ENCODE results near the gene KRTAP10-12. TPM values are rescaled to one million over a fixed set of nuclear protein-coding genes. Genes with fewer than 3 reads are reported as not detected.
"Not testable (repeated sequence)": the region's sequence is repeated elsewhere in the genome, so short reads cannot be mapped to it uniquely, and the experiment has no call there.

The KRTAP10-12 gene
- polyA plus RNA-seq, 1 donor, result not detected

DNA sequence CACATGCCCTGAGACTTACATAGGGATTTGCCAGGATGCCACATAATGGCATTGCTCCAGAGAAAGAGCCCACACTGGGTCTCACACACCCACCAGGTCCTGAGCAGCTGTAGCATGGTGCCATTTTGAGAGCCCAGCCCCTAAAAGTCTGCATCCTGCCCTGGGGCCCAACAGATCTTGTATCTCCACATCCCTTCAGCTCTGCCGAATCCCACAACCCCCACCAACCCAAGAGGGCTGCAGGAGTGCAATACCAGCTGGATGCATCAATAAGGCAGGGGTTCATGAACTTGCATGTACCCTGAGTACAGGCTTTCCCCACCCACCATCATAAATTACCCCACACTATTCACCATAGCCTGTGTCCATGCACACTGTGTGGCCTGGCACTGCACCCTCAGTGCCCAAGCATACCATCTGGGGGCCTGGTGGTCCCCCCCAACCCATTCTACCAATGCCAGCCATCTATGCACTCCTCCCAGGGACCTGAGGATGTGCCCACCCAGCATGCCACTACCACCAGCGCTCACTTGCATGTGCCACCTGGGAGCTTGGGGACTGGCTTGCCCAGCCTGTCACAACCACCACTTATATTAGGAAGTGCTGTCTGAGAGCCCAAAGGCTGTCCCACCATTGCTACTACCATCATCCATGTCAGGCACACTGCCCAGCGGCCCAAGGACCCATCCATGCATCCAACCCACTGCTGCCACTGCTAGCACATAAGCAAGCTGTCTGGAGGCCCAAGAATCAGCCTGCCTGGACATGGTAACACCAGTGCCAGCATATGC, 26.1 kb upstream of the KRTAP10-12 start:
- no peak for DNase-seq

DNA sequence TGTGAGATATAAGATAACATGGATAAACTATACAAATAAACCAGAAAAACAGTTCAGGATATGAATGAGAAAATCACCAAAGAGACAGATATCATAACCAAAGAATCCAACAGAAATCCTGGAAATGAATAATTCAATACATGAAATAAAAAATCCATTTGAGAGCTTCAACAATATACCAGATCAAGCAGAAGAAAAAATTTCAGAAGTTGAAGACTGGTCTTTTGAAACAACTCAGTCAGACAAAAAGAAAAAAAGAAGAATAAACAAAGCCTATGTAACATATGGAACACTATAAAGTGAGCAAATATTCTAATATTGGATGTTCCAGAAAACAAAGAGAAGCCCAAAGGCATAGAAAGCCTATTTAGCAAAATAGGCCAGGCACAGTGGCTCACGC, 25.1 kb upstream of the KRTAP10-12 start:
- no peak for DNase-seq

DNA sequence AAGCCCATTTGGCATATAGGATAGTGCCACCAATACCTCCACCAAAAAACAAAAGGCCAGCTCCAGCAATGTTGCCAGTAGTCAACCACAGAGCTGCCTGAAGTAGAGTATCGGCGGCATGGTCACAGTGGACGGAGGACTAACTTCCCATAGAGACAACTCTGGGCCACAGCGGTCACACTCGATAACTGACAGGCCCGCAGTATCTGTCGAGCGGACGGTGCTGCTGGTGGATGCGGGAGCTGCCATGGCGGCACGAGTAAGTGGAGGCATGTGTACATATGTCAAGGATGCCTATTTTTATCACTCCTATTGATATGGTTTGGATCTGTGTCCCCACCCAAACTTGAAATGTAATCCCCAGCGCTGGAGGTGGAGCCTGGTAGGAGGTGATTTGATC, 19.1 kb upstream of the KRTAP10-12 start:
- no peak for DNase-seq

DNA sequence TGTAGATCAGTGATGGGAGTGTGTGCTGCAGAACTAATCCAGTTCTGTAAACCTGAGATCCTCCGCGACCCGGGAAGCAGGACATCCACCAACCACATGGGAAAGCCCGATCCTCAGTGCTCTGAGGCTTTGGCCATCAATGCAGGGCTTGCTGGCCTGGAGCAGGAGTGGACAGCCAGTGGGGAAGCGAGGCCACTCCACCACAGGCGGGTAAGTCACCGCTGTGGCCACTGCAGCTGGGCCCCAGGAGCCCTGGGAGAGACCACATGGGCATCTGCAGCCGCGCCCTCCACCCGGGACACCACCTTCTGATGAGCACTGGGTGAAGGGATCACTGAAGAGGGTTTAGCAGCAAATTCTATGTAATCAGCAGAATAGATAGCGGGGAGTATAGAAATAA, 15.8 kb upstream of the KRTAP10-12 start:
- DNase-seq, result no peak

DNA sequence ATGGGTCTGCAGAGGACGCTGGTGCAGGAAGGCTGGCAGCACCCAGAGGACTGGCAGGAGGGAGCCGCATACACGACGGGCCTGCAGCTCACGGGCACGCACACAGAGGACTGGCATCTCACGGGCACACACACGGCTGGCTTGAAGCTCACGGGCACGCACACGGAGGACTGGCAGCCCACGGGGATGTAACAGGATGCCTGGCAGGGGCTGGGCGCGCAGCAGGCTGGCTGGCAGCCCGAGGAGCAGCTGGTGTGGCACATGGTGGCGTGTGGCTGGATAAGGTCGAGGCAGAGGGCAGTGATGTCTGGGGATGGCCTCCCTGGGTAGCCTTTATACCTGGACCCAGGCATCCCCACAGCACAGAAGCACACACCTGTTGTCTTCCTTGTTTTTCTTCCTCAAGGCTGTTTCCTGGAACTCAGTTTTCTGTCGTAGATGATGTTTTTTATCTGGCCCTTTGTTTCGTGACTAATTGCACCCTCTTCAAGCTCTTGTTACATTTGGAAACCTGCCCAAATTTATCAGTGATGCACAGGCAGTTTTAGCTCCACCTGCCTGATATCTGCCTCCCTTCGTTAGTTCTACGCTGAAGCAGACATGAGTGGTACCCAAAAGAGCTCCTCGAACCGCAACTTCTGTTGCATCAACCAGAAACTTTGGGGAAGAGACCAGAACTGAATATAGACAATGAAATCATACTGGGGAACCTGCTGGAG, 15.0 kb upstream of the KRTAP10-12 start, which contains the start of gene KRTAP12-1:
Gene KRTAP12-1, minus strand, starts transcription at position 303 of the 719 bp plus-strand sequence. Its CDS starts 40 bp downstream, at position 263.
- DNase-seq, result no peak

DNA sequence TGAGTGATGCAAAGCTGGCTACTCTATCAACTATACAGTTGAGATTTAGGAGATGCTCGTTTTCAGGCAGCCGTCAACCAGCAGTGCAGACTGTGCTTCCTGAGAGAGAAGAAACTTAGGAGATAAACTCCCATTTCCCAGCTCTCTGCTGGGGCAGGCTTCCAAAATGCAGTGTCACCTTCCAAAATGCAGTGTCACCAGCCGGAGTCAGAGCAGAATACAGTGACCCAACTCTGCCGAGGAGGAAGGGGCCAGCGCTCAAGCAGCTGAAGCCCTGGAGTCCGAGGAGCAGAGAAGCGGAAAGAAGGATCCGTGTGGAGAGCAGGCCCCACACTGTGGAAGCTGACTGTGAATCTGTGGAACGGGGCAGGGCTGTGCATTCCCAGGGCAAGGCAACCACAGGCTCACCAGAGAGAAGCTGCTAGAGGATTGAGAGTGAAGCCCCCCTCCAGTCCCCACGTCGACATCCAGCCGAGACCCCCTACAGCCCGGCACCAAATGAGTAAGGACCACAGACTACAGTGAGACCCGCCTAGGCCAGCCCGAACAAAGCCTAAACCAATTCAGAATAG, 14.3 kb upstream of the KRTAP10-12 start:
- DNase-seq, result no peak

DNA sequence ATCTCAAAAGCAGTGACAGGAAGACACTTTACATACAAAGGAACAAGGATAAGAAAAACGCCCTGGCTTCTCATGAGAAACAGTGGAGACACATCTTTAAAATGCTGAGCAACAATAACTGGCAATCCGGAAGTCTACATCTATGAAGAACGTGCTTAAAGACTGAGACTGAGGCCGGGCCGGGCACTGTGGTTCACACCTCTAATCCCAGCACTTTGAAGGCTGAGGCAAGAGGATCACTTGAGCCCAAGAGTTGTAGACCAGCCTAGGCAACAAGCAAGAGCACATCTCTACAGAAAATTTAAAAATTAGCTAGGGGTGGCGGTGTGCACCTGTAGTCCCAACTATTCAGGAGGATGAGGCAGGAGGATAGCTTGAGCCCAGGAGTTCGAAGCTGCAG, 12.9 kb upstream of the KRTAP10-12 start:
- no peak for DNase-seq

DNA sequence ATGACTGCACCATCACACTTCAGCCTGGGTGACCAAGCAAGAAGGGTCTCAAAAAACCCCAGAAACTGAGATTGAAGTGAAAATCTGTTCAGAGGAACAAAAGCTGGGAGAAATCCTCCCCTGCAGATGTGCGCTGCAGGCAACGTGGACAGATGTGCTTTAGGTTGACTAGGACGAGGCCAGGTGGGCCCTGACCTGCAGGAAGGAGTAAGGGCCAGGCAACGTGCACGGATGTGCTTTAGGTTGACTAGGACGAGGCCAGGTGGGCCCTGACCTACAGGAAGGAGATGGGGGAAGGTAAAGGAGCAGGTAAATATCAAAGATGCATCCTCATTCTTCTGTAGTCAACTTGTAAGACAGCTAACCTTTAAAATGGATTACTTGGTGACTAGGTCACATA, 12.5 kb upstream of the KRTAP10-12 start:
- no peak for DNase-seq

DNA sequence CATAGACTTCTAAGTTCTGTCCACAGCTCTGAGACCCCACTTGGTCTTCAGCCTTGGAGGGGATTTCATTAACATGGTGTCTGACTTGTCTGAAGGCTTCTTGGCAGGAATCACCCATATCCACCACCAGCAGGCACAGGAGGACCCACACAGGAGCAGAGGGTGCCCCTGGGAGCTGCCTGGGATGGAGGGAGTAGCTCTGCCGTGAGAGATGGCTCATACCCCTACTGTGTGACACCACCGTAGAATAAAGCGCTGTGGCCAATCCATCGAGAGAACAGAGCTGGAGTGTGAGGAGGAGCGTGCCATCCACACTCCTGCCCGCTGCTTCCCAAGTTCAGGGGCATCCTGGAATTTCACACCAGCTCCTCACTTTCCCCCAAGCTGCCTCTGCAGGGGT, 11.9 kb upstream of the KRTAP10-12 start:
- not testable (repeated sequence) for DNase-seq

DNA sequence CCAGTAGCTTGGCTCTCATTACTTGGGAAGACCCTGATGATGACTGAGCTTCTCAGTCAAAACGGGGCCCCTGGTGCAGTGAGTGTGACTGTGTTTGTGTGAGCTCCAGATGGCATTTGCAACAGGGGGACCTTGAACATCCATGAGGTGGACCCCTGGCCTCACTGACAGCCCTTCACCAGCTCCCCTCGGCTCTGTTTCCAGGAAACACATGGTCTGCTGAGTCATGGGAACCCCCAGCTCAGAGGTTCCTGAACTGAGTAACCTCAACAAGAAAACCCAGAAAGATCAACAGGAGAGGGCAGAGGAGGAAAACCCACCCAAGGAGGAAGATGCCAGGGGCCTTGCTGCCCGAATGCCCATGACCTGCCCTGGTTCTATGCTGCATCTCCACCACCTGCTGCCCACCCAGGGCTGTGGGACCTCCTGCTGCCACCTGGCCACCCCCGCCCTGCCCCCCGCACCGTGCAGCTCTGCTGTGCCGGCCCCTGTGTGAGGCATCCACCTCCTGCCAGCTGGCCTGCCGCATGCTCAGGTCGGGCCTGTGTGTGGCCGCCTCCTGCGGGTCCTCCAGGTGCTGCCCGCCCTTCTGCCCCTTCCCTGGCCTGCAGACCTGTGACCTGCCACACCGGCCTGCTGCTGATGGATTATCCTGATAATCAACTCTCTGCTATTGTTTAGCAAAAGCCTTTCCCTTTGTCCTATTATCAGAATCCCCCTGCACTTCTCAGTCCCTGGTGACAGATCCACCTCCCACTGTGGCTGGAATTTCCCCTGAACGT, 10.8 kb upstream of the KRTAP10-12 start:
- no peak for DNase-seq

DNA sequence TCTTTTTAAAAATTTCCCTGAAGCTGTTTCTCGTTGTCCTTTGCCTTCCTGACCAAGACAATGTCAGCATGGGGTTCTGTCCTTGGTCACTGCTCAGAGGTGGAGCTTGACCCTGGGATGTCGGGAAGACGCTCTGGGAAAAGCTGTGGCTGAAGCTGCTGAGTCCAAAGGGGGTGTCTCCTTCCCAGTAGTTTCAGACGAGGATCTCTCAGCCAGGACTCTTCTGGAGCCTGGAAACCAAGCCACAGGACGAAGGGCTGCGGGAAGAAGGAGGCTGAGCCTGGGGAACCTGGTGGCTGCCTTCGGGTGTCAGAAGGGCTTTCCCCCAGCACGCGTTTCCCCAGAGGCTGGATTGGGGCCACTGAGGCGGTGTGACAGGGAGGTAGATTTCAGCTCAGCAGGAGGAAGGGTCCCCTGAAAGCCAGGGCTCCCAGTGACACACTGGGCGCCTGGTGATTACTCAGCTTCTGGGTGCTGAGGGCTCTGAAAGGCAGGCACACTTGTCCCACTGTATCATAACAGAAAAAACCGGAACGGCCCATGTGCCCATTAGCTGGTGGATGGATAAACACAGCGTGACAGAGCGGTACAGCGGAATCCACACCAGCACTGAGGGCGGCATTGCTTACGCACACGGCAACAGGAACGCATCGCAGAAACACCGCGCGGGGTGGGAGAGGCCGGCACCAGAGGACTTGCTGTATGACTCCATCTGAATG, 10.0 kb upstream of the KRTAP10-12 start:
- DNase-seq, result no peak

DNA sequence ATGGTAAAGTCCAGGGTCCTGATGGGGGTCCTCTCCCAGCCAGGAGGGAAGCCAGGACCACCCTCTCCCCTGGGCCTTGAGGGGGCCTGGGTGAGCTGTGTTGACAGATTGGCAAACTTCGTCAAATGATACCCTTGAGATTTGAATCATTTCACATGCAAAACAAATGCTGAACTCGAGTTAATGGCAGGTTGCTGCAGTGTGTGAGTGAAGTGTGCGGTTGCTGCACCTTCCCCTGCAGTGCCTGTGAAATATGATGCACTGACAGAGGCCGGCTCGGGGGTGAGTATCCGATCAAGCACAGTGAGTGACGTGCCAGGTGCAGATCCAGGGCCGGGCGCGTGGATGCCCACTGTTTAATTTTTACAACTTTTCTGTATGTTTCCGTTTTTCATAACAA, 9.3 kb upstream of the KRTAP10-12 start:
- DNase-seq, result no peak

DNA sequence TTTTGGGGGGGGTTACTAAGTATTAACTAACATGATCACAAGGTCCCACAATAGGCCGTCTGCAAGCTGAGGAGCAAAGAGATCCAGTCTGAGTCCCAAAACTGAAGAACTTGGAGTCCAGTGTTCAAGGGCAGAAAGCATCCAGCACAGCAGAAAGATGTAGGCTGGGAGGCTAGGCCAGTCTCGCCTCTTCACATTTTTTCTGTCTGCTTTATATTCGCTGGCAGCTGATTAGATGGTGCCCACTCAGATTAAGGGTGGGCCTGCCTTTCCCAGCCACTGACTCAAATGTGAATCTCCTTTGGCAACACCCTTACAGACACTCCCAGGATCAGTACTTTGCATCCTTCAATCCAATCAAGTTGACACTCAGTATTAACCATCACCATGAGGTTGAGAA, 7.2 kb upstream of the KRTAP10-12 start:
- DNase-seq, result not testable (repeated sequence)

DNA sequence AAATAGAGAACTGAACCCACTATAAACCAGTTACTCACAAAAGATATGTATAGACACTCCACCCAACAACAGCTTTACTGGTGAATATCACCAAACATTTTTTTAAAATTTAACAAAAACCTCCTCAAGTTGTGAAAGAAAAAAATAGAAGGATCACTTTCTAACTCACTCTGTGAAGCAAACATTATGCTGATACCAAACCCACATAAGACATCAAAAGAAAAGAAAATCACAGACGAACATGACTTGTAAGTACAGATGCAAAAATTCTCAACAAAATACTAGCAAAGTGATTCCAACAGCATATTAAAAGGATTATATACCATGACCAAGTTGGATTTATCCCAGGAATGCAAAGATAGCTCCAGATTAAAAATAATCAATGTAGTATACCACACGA, 5.3 kb upstream of the KRTAP10-12 start:
- no peak for DNase-seq

DNA sequence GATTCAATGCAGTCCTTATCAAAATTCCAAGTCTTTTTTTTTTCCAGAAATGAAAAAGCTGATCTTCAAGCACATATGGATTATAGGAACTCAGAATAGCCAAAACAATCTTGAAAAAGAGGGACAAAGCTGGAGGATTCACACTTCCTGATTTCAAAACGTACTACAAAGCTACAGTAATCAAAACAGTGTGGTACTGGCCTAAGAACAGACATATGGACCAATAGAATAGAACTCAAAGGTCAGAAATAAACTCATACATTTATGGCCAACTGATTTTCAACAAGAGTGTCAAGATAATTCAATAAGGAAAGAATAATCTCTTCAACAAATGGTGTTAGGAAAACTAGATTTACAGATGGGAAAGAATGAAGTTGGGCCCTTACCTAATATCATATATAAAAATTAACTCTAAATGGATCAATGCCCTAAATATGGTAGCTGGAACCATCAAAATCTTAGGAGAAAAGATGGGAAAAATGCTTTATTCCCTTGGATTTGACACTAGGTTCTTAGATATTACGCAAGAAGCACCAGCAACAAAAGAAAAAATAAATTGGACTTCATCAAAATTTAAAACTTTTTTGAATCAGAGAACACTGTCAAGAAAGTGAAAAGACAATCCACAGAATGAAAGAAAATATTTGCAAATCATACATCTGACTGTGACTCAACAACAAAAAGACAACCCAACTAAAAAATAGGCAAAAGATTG, 4.0 kb upstream of the KRTAP10-12 start:
- DNase-seq, result no peak

DNA sequence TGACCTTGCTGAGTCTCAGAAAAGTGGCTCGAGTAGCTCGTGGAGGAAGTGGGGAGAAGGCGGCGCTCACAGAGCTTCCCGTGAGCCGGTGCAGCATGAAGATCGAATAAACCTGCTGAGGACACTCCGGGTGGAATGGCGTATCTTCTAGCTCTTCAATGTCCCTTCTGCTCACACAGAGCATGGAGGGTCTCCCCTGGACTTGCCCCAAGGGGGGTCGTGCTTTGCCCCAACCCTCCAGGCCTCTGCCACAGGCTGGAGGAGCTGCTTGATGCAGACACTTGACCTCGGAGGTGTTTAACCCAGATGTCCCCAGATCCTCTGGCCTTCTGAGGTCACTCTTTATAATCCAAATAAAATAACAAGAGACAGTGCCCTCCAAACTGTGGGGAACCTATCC, 2.2 kb upstream of the KRTAP10-12 start:
- no peak for DNase-seq

DNA sequence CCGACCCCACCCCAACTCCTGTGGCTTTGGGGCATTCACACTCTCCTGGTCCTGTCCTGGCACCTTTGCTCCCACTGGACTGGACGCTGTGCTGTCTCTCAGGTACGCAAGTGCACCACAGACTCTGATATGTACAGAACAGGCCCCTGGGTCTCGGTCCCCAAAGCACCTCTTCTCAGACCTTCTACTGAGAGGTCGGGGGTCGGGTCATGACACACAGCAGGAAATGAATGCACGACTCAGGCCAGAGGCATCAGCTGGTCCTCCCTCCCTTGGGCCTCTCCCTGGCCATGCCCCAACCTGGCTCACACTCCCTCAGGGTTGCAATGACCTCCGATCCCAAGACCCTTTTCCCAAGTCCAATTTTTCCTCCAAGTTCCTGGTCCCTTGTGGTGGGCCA, 1.8 kb upstream of the KRTAP10-12 start:
- no peak for DNase-seq

DNA sequence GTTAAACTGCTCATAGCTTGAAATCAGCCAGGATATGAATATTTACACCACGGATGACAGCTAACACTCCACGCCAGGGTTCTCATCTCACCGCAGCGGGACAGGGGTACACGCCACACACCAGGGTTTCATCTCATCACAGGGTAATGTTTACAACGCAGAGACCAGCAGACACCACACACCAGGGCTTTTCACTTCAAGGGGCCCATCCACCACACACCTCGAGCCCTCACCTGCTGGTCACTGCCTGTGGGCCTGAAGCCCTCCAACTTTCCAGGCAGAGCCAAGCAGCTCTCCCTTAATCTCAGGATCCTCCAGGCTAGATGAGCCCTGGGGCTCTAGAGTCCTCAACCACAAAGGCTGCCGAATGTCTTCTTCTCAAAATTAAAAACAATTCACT, 1.3 kb upstream of the KRTAP10-12 start:
- DNase-seq, result no peak

DNA sequence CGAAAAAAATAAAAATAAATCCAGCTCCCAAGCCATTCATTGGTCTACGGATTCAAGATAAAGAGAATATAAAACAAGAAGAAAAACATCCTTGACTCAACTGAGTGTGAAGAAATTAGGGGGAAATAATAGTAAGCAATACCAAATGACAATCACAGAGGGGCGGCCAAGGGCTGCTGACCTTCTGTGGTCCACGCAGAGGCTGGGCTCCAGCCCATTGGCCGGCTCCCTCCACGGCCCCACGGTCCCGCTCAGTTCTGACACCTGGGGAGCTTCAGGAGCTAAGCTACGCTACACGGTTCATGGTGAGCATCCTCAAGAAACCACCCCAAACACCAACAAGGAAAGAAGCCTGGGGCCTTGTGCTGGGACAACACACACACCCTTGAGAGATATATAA, 400 bp upstream of the KRTAP10-12 start:
- DNase-seq, result no peak

DNA sequence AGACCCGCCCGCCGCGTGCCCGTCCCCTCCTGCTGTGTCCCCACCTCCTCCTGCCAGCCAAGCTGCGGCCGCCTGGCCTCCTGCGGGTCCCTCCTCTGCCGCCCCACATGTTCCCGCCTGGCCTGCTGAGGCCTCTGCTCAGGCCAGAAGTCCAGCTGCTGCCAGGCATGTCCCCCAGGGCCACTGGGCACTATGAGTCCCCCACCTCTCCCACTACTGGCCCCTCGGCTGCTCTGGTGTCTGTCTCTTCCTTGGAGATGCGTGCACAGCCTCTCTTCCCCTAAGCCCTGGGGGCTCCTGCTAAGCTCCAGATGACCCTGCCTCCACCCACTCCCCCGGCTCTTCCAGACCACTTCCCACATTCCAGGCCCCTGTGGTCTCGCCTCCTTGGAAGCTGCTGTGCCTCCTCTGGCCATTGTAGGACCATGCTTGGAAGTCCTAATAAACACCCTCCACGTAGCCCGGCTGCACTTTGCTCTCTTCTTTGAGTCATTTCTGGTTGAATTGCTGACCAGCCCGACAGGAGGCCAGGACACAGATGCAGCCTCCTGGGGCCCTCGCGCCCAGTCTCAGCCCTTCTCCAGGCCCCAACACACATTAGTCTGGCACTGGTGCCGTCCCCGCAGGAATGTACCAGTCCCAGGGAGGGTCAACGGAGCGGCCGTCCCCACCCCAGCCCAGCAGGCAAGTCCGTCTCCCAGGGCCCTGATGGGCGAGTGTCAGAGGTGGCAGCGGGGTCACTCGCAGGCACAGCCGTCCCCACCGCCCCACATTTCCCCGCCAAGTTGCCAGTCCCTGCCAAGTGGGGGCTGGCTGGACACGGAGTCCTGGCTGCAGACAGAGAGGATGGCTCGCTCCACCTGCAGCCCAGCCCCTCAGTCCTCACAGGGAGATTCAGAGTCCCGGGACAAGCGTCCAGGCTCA, 1.1 kb downstream of the KRTAP10-12 start:
- no peak for DNase-seq
